Keratinocyte (primary cell): ENCODE results near the gene TMEM144.

ENCODE experiments used
- EZH2 ChIP-seq: IDR thresholded peaks from one replicate; pipeline ENCODE4 v1.6.1; 2012; ENCODE audit warnings: inconsistent platforms, mild to moderate bottlenecking, low read length, moderate library complexity
- TF ChIP-seq, protein P1 (sequence below), 3 experiments: IDR thresholded peaks in 1 of 3; conservative IDR thresholded peaks in 1 of 3; optimal IDR thresholded peaks in 1 of 3; 2 replicates in 2 of 3; 3 replicates in 1 of 3; pipeline versions ENCODE3 to v1.5.1; 2011; ENCODE audit warnings: low read length in 3 of 3, mild to moderate bottlenecking in 3 of 3, moderate library complexity in 2 of 3, control low read depth in 1 of 3, inconsistent platforms in 1 of 3; ENCODE audit not compliant: insufficient read depth in 2 of 3; ENCODE audit errors: extremely low read depth in 1 of 3

DNA sequence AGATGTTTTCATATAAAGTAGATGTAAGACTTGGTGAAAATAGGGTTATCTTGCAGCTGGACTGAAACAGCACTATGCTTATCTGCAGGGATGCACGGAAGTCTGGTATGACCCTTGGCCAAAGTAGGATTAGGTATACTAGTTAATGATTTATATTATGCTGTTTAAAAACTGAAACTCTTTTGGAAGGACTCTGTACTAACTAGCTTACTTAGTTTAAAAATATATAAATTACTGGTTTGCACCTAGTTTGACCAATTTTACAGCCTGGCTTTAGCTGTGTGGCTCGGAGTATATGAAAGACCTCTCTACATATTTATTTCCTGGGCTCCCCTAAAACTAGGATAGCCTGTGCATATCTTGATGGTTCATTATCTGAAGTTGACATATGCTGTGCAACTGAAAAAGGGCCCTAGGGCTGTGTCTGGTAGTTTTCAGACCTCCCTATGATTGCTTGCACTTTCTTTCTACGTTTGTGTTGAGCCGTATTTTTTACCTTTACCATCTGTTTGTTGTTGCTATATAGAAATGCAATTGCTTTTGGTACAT is 89.2 kb downstream of the TMEM144 start:
- TF ChIP-seq, protein P1, sequence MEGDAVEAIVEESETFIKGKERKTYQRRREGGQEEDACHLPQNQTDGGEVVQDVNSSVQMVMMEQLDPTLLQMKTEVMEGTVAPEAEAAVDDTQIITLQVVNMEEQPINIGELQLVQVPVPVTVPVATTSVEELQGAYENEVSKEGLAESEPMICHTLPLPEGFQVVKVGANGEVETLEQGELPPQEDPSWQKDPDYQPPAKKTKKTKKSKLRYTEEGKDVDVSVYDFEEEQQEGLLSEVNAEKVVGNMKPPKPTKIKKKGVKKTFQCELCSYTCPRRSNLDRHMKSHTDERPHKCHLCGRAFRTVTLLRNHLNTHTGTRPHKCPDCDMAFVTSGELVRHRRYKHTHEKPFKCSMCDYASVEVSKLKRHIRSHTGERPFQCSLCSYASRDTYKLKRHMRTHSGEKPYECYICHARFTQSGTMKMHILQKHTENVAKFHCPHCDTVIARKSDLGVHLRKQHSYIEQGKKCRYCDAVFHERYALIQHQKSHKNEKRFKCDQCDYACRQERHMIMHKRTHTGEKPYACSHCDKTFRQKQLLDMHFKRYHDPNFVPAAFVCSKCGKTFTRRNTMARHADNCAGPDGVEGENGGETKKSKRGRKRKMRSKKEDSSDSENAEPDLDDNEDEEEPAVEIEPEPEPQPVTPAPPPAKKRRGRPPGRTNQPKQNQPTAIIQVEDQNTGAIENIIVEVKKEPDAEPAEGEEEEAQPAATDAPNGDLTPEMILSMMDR (optimal IDR thresholded peaks at IDR 0.05 in 1 of 3, IDR thresholded peaks at IDR 0.05 in 1 of 3, conservative IDR thresholded peaks at IDR 0.05 in 1 of 3; ENCODE audit: extremely low read depth in 1 of 3, insufficient read depth in 2 of 3, low read length in 3 of 3) = no peak
- no peak for TF ChIP-seq EZH2
